ENCODE data around the gene RGL3.
"Not testable (repeated sequence)": the region's sequence is repeated elsewhere in the genome, so short reads cannot be mapped to it uniquely, and the experiment has no call there.

The RGL3 gene

DNA sequence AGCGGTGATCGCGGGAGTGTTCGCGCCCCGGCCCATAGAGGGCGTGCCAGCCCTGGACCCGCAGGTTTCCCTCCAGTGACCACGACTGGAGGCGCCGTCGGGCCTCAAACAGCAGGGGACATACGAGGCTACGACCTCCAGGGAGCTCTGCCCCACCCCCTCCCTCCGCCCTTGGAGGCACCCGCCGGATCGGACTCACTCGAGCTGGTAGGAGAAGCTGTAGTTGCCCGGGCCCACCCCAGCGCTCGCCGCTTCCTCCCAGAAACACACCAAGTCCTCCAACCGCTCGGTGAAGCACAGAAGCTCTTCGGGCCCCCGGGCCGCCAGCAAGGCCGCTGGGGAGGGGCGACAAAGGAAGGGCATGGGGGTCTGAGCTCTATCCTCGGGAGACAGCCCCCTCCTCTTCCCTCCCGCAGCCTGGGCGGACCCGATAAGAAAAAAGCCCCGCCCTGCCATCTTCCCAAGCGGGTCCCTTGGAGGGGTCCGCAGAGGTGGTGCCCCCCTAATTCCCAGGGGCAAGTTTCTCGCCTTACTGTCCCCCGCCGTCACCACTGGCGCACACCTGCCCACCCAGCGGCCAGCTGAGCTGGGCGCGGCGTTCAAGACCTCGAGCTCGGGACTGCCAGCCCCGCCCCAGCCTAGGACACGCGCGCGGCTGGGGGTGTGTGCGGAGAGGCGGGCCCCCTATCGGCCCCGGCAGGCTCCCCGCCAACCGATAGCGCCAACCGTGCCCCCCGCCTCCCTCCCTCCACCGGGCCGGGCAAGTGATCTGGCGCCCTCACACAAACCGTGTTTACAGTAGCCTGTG, 36.0 kb downstream of the RGL3 start:
- no peaks in the 10 kb centered on the region for H3K9me3 Mint-ChIP-seq
- no peak for ATAC-seq
- H3K27ac Mint-ChIP-seq = peak overlapping the region; percentile 61 to 87
- peak; percentile 61 to 65 for DNase-seq
- peaks cover 52% of the 10 kb centered on the region for H3K4me1 Mint-ChIP-seq
- peaks cover 28% of the 10 kb centered on the region for H3K27me3 Mint-ChIP-seq
- H3K4me3 Mint-ChIP-seq = peak overlapping the region; percentile 76 to 81

DNA sequence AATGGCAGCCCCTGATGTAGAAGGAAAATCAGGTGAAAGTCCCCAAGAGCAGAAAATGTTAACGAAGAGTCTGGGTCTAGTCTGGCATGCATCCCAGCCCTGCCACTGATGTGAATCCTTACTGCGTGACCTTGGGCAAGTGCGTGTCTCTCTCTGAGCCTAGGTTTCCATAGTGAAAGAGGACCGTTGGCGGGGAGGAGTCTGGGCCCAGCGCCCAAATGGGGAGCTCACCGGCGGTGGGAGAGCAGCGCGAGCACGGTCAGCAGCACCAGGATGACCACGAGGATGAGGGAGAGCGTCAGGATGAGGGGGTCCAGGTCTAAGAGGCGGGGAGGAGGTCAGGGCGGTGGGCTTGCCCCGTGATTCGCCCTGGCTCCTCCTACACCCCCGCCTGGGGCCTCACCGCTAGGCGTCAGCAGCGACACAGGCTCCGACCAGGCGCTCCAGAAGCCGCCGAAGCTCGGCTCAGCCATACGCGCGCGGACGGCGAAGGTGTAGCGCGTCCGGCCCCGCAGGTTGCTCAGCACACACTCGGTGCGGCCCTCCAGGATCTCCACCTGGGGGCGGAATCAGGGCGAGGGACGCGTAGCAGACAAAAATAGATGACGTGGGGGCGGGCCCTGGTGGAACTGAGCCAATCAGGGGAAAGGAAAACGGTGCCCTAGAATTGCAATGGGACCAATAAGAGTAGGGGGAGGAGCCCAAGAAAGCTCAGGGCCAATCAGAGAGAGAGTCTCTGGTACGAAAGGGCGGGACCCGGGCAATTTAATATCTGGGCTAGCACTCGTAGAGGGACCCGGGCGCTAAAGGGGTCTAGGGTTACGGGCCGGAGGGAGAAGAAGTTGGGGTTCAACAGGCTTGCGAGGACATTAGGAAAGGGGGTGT, 38.2 kb downstream of the RGL3 start:
- H3K4me3 Mint-ChIP-seq = peak overlapping the region; percentile 81 to 87
- ATAC-seq (peak; percentile 89), DNase-seq (peak; percentile 98 to 99)
- peak overlapping the region; percentile 97 to 99 for H3K27ac Mint-ChIP-seq
- no peaks in the 10 kb centered on the region for H3K9me3 Mint-ChIP-seq
- peaks cover 28% of the 10 kb centered on the region for H3K27me3 Mint-ChIP-seq
- peaks cover 60% of the 10 kb centered on the region for H3K4me1 Mint-ChIP-seq

DNA sequence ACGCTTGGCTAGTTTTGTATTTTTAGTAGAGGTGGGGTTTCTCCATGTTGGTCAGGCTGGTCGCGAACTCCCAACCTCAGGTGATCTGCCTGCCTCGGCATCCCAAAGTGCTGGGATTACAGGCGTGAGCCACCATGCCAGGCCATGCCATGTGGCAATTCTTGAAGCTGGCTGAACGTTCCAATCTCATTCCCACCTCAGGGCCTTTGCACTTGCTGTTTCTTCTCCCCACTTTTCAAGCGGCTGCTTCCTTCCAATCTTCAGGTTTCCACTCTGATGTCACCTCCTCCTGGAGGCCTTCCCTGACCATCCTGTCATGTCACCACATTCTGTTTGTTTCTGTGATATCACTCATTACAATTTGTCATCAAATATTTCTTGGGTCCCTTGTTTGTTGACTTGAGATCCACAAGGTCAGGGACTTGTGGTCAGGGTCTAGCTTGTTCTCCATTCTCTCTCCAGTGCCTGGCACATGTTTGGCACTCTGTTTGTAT, 39.2 kb downstream of the RGL3 start:
- Mint-ChIP-seq H3K27me3 (peaks cover 26% of the 10 kb centered on the region), H3K27ac (peak overlapping the region; percentile 97 to 99), H3K9me3 (no peaks in the 10 kb centered on the region), H3K4me1 (peaks cover 65% of the 10 kb centered on the region), H3K4me3 (peak overlapping the region; percentile 81 to 87)
- DNase-seq (no peak), ATAC-seq (no peak)

DNA sequence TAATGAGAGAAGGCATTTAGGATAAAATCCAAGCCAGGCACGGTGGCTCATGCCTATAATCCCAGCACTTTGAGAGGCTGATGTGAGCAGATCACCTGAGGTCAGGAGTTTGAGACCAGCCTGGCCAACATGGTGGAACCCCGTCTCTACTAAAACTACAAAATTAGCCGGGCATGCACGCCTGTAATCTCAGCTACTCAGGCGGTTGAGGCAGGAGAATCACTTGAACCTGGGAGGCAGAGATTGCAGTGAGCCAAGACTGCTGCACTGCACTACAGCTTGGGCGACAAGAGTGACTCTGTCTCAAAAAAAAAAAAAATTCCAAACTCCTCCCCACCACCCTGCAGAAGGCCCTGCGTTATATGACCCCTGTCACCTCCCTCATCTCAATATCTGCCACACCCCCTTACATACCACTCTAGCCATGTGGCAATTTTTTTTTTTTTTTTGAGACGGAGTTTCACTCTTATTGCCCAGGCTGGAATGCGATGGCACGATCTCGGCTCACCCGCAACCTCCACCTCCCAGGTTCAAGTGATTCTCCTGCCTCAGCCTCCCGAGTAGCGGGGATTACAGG, 39.8 kb downstream of the RGL3 start:
- peaks cover 65% of the 10 kb centered on the region for H3K4me1 Mint-ChIP-seq
- not testable (repeated sequence) for DNase-seq, H3K4me3 Mint-ChIP-seq, ATAC-seq, H3K9me3 Mint-ChIP-seq, H3K27ac Mint-ChIP-seq
- peaks cover 21% of the 10 kb centered on the region for H3K27me3 Mint-ChIP-seq

DNA sequence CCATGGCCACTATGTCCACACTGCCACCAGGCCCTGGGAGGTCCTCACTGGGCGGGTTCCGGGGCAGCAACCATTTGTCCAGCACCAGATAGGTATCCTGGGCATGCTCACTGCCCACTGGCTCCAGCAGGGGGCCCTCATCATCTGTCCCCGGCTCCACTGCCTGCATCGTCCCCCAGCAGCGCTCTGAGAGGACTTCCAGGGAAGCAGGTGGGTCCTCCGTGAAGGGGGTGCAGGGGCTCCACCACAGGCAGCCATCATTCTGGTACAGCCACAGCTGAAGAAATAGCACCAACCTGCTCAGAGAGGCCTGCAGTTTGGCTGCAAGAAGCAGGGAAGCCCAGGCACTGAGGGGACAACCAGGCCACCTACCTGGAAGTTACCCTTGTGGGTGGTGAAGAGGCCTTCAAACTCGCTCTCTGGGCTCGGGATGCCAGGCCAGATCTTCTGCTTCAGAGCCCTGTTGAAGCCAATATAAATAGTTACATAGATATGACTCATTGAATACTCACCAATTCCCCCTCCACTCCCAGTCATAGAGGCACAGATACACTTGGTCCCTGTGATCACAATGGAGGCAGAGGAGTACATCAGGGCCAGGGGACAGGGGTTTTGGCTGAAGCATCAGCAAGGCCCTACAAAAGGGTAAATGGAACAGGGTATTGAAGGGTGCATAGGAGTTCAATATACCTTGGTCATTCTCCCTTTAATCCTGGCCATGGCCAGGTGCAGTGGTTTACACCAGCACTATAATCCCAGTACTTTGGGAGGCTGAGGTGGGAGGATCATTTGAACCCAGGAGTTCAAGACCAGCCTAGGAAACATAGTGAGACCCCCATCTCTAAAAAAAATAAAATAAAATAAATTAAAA, 40.6 kb downstream of the RGL3 start:
- DNase-seq (peak in 1 of 2 donors; percentile 39), ATAC-seq (no peak)
- no peak overlapping the region for H3K4me3 Mint-ChIP-seq
- peak overlapping the region in 1 of 2 donors; percentile 19 for H3K27ac Mint-ChIP-seq
- H3K9me3 Mint-ChIP-seq = no peaks in the 10 kb centered on the region
- peaks cover 13% of the 10 kb centered on the region for H3K27me3 Mint-ChIP-seq
- peaks cover 61% of the 10 kb centered on the region for H3K4me1 Mint-ChIP-seq

DNA sequence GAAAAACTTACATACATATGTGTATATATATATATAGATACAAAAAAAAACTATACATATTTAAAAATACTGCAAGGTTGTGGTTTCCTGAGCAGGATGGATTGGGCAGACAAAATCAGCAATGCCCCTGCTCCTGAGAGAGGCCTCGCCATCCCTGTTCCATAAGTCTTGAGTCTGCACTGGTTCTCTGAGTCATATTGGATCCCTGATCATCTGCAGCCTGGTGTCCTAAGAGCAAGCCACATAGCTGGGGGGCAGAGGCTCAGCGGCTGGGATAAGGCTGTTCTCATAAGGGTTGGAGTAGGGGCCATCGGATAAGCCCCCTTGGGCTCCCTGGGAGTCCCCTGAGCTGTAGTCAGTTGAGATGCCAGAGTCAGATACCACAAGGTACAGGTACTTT, 41.4 kb downstream of the RGL3 start:
- ATAC-seq (no peak), DNase-seq (no peak)
- H3K27me3 Mint-ChIP-seq = peaks cover 5% of the 10 kb centered on the region
- H3K9me3 Mint-ChIP-seq = no peaks in the 10 kb centered on the region
- peaks cover 53% of the 10 kb centered on the region for H3K4me1 Mint-ChIP-seq
- peak overlapping the region; percentile 9 for H3K4me3 Mint-ChIP-seq
- H3K27ac Mint-ChIP-seq = no peak overlapping the region

DNA sequence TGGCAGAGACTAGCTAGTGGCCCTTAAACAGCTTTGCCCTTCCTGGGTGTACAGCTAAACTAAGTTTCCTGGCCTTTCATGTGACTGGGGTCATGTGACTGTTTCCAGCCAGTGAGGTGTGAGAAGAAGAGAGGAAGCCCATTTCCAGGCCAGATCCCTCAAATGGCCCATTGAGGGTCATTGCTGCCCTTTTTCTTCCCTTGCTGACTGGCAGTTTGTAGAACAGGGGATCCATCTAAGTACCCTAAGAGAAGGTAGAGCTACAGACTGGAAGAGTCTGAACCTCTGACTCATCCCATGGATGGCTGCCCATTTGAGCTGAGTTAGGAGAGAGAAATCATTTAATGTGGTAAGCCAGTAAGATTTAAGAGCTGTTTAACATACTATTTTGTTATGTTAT, 41.9 kb downstream of the RGL3 start:
- ATAC-seq = no peak
- Mint-ChIP-seq H3K27ac (peak overlapping the region; percentile 89 to 93), H3K9me3 (no peaks in the 10 kb centered on the region), H3K4me3 (peak overlapping the region; percentile 77 to 89), H3K27me3 (no peaks in the 10 kb centered on the region), H3K4me1 (peaks cover 48% of the 10 kb centered on the region)
- peak in 1 of 2 donors; percentile 43 for DNase-seq

DNA sequence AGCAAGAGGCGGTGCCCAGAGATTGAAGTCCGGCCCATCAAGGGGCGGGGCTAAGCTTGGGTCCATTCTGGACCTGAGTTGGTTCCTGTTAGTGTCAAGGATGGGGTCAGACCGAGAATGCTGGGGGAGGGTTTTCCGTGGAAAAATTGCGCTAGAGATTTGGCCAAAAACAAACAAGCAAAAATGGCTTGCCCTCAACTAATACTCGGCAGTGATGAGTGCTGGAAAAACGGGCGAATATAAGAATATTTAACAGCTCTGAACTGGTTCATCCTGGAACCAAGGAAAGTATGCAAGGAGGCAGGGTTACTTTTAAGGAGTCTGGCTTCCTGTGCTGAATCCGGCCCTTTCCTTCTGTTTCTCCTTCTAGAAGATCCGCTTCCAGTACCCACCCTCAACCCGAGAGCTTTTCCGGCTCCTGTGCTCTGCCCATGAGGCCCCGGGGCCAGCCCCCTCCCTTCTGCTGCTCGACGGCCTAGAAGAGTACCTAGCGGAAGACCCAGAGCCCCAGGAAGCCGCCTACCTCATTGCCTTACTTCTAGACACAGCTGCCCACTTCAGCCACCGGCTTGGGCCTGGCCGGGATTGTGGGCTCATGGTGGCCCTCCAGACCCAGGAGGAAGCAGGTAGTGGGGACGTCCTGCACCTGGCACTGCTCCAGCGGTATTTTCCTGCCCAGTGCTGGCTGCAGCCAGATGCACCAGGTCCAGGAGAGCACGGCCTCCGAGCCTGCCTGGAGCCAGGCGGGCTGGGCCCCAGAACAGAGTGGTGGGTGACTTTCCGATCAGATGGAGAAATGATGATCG, 43.8 kb downstream of the RGL3 start:
- Mint-ChIP-seq H3K27ac (no peak overlapping the region), H3K4me3 (no peak overlapping the region), H3K9me3 (no peaks in the 10 kb centered on the region), H3K4me1 (peaks cover 38% of the 10 kb centered on the region), H3K27me3 (no peaks in the 10 kb centered on the region)
- ATAC-seq (peak; percentile 70), DNase-seq (peak; percentile 70 to 85)

DNA sequence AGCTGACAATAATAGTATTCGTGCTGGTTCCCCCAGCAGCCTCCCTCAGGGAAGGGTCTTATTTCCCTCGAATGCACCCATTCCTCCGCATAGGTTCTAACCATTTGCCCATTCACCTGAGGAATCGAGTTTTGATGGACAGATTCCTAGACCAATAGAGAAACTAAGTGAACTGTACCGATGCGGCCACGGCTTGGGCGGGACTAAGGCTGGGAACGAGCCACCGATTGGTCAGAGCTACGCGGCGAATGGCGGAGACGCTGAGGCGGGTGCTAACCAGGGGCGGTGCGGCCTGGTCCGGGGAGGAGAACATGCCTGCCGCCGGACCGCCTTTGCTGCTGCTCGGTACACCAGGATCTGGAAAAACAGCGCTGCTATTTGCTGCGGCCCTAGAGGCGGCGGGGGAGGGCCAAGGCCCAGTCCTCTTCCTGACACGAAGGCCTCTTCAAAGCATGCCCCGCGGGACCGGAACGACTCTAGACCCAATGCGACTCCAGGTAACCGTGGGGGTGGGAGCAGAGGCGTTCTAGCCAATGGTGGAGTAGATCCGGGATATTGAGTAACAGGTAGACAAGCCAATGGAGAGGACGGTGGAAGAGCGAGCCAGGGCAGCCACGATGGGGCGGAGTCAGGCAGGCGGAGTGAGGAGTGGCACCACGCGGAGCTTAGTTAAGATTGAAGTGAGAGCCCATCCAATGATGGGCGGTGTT, 44.5 kb downstream of the RGL3 start, which contains the start of gene SWSAP1:
SWSAP1 (plus strand) TSS at position 234 of the 710 bp plus-strand sequence; CDS start at position 249, 15 bp downstream.
- H3K27me3 Mint-ChIP-seq = no peaks in the 10 kb centered on the region
- no peak within 1 kb of the TSS for H3K4me3 Mint-ChIP-seq
- no peak within 1 kb of the TSS for H3K27ac Mint-ChIP-seq
- H3K9me3 Mint-ChIP-seq = no peaks in the 10 kb centered on the region
- ATAC-seq (peak; percentile 94), DNase-seq (peak; percentile 98 to 99)
- H3K4me1 Mint-ChIP-seq = peaks cover 31% of the 10 kb centered on the region

DNA sequence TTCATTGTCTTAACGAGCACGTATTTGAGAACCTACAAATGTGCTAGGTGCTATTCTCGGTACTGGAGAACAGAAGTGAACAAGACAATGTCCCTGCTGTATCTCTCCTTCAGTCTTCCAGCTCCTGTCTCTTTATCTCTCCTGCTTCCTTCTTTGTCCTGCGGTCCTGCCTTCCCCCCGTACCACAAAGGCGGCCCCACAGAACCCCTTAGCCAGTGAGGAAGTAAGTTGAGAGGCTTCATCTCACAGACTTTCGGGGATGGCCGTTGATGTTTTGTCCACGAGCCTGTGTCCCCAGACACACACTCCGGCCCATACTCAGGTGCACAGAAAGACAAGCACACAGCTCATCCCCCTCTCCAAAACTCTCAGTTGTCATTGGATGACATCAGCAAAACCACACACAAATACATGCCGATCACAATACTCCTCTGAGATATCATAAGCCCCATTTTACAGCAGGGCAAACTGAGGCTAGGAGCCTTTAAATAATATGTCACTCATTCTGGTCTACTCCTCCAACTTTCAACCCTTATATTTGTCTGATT, 45.2 kb downstream of the RGL3 start:
- ATAC-seq = no peak
- Mint-ChIP-seq H3K4me3 (no peak overlapping the region), H3K27me3 (no peaks in the 10 kb centered on the region), H3K9me3 (no peaks in the 10 kb centered on the region), H3K27ac (no peak overlapping the region), H3K4me1 (peaks cover 29% of the 10 kb centered on the region)
- no peak for DNase-seq

DNA sequence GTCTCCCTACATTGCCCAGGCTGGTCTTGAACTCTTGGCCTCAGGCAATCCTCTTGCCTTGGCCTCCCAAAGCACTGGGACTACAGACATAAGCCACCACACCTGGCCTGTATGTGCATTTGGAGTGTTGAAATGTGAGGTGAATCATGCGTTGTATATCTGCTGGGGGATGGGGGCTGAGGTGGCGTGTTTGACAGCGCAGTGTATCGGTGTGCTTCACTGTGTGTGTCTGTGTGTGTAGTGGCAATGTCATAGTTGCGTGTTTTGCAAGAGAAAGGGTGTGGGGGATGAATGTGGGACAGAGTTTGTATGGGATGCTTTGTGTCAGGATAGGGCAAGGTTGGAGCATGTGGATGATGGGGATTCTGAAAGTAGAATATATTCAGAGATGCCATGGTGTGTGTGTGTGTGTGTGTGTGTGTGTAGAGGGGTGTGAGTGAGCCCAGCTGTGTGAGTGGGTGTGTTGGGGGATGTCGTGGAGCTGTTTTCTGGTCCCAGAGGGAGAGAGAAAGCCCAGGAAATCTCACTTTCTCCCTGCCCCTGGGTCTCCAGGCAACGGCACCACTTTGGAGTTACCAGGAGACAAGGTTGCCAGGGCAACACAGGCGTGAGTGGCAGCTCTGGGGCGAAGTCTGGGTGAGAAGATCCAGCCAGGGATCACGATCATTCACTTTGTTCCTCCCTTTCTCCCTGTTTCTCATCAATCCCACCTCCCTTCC, 45.8 kb downstream of the RGL3 start:
- DNase-seq (no peak), ATAC-seq (no peak)
- Mint-ChIP-seq H3K27ac (peak overlapping the region; percentile 22 to 68), H3K27me3 (no peaks in the 10 kb centered on the region), H3K4me1 (peaks cover 23% of the 10 kb centered on the region), H3K9me3 (no peaks in the 10 kb centered on the region), H3K4me3 (no peak overlapping the region)

DNA sequence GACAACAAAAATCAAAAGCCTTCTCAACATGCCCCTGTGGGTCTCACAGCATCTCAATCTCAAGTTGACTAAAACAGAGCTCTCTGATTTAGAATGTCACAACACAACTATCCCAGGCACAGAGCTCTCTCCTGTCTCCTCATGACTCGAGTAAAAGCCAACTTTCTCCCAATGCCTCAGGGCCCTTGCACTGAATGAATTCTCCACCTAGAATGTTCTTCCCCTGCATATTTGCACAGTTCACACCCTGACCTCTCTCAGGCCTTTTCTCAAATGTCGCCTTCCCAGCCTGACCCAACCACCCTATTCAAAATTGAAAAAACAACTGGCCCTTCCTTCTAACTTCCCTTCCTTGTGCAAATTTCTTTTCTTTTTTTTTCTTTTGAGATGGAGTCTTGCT, 48.4 kb downstream of the RGL3 start:
- ATAC-seq (no peak), DNase-seq (no peak)
- no peaks in the 10 kb centered on the region for H3K27me3 Mint-ChIP-seq
- peaks cover 3% of the 10 kb centered on the region for H3K4me1 Mint-ChIP-seq
- no peak overlapping the region for H3K4me3 Mint-ChIP-seq
- no peaks in the 10 kb centered on the region for H3K9me3 Mint-ChIP-seq
- no peak overlapping the region for H3K27ac Mint-ChIP-seq

DNA sequence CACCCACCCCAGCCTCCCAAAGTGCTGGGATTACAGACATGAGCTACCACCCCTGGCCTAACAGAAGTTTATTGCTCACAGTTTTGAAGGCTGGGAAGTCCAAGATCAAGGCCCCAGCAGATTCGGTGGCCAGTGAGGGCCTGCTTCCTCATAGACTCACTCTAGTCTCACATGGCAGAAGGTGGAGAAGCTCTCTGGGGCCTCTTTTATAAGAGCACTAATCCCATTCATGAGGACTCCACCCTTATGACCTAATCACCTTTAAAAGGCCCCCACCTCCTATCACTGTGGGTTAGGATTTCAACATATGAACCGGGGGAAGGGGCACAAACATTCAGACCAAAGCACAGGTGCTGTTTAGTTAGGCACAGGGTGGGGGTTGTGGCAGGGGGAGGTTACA, 51.6 kb downstream of the RGL3 start:
- no peak overlapping the region for H3K4me3 Mint-ChIP-seq
- DNase-seq (no peak), ATAC-seq (no peak)
- H3K27me3 Mint-ChIP-seq = no peaks in the 10 kb centered on the region
- H3K27ac Mint-ChIP-seq = no peak overlapping the region
- no peaks in the 10 kb centered on the region for H3K4me1 Mint-ChIP-seq
- no peaks in the 10 kb centered on the region for H3K9me3 Mint-ChIP-seq

Measured in stimulated activated naive CD8-positive, alpha-beta T cell treated with anti-CD3 and anti-CD28 coated beads, Interleukin-15, amount 100 ng/mL, for 72 hours (primary cell).